AG08396 (cell line): ENCODE measurements around the gene KRTAP10-3.
A peak's percentile ranks its signal among the peaks of the same experiment; 100 is the strongest.
"Not testable (repeated sequence)": the region's sequence is repeated elsewhere in the genome, so short reads cannot be mapped to it uniquely, and the experiment has no call there.

ENCODE experiments used
- DNase-seq: peaks from one replicate; pipeline ENCODE4 v3.0.0; 2012; ENCODE audit warnings: low spot score, mixed read lengths

The KRTAP10-3 gene

DNA sequence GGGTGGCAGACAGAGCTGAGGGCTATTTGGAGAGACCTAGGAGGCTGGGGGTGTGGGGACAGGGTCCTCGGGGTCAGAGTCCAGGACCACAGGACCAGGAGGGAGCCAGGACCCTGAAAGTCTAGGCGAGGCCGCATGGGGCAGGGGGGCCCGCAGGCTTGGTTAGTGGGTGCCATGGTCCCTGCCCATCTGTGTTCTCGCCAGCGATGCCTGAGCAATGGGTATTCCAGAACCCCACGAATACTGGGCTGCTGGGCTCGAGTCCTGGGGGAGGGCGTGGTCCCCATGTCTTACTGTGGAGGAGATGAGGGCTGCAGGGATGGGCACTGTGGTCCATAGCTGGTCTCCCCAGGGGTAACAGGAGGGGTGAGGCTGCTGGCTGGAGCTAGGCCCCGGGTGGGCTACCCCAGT is 31.7 kb upstream of the KRTAP10-3 start:
- DNase-seq = no peak

DNA sequence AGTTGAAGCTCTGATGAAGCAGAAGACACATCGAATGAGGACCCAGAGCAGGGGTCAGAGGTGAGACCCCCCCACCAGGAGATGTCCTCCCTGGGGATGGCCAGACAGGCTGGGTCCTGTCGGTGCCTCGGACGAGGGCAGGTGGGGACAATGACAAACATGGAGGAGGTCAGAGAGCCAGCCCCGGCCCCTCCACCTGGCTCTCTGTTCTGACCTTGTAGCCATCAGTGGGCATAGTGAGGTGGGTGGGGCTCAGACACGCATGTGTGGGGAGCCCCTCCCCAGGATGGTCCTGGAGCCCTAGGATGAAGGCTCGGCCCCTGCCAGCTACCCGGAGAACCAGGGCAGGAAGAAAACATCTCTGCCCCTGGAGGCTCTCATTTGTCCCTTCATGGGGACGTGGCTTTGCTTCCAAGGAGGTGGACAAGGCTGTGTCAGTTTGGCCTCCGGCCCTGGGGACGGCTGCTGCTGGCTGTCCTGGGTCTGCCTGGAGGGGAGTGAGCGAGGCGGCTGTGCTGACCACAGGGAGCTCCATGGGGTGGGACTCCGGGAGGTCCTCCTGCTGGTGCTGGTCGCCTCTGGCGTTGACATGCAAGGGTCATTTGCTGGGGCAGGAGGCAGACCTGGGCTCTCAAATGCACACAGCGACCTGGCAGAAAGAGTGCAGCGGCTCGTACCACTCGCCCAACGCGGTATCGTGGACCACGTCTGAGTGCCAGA is 31.2 kb upstream of the KRTAP10-3 start:
- no peak for DNase-seq

DNA sequence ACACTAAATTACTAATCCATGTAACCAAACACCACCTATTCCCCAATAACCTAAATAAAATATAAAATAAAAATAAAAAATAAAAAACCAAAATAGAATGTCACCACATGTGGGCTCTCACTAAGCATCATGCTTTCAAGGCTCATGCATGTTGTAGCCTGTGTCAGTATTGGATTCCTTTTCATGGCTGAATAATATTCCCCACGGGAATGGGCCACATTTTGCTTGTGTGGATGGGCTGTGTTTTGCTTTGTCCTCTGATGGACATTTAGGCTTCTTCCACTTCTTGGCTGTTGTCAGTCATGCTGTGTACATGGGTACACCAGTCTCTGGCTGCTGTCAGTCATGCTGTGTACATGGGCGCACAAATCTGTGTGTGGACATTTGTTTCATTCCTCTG is 30.5 kb upstream of the KRTAP10-3 start:
- no peak for DNase-seq

DNA sequence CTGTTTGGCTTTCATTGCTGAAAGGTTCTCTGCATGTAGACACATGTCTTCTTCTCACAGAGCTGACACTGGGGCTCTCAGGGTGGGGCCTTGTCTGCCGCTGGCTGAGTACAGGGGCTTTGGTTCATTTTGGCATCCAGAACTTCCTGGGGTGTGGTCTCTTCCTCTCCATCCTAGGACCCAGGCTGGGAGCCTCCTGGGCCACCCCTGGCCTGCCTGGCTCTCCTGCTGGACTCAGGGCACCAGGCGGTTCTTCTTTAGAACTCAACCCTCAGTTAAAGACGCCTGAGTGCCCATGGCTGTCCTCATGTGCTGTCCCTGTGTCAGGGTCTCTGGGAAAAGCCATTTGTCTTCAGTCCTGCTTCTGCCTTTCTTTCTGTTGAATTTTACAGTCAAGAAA is 27.3 kb upstream of the KRTAP10-3 start:
- DNase-seq = no peak

DNA sequence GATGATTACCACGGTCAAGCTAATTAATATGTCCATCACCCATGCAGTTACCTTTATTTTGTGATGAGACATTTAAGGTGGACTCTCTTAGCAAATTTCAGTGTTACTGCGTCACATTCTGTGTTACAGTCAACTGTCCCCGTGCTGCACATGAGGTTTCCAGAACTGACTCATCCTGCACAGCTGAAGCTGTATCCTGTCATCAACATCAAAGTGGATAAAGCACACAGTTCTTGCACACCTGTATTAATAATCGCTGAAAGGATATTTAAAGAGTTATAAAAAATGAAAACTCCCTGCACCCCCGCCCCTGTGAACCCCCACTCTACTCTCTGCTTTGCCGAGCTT is 25.2 kb upstream of the KRTAP10-3 start:
- DNase-seq = no peak

DNA sequence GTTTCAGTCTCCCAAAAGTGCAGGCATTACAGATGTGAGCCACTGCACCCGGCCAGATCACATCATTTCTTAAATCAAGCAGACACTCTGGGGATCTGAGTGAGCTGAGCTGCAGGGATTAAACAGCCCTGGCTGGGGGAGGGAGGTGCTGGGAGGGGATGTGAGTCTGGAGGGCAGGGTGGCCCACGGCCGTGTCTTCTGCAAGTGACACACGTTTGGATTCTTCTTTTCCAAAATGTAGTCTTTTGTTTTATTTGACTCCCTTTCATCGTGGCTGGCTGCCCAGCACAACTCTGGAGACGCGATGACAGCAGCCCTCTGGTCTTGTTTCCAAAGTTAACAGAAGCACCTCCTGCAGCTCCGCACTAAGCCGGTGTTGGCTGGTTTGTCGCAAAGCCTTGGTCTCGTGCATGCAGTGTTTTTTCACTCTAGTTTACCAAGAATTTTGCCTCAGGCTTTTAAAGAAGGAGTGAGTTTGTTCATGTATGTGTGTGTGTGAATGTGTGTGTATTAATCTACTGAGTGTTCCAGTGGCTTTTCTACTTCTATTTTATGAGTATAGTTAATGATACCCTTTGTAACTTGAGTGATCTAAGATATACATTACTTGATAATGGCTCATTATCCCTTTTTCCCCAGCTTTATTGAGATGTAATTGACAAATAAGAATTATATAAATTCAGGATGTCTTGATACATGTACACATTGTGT is 24.6 kb upstream of the KRTAP10-3 start:
- DNase-seq = no peak

DNA sequence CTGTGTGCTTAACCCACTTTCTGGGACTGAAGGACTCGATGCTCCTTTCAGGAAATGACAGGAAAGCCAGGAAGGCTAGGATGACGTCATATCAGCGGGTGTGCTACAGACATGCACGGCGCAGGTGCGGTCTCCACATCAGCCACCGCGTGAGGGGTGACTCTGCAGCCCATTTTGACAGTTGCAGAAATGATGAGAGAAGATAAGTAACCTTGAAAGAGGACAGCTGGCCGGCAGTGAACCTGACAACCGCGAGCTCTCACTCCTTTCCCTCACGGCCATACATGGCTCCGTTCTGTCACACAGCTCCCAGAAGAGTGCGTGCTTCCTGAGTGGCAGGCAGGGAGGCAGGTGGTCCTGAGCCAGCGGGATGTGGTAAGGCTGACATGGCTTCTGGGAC is 23.5 kb upstream of the KRTAP10-3 start:
- no peak for DNase-seq

DNA sequence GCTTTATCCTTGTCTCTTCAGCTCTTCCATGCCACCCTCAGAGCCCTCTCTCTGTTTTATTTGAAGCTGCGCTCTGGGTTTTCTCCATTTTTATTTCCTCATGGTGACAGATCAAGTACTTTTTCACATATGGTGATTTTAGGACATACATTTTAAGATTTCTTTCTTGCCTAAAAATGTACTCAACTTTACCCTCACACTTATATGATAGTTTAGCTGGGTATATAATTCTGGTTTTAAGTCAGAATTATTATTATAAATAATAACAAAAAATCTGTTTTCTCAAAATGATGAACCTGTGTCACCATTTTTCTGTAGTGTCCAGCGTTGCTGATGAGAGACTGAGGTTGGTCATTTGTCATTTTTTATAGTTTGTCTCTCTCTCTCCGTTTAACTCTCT is 22.6 kb upstream of the KRTAP10-3 start:
- DNase-seq = no peak

DNA sequence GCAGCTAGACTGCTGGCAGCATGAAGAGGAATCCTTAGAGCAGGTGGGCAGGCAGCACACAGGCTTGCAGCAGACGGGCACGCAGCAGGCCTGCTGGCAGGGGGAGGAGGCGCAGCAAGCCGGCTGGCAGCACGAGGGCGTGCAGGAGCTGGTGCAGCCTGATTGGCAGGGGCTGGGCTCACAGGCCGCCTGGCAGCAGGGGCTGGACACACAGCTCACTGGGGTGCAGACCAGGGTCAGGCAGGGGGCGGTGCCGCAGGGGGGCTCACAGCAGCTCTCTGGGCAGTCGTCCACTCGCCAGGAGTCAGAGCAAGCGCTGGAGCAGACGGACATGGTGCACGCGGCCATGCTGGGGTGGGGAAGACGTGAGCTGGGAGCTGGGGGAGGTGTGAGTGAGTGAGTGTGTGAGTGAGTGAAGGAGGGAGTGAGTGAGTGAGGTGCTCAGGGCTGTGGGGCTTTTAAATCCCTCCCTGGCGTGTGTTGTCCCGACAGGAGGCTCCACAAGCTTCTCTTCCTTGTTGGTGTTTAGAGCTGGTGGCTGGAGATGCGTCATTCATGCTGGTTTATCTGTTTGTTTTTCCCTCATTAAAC is 21.7 kb upstream of the KRTAP10-3 start, which contains the start of gene KRTAP10-5:
Gene KRTAP10-5, minus strand, starts transcription at position 374 of the 591 bp plus-strand sequence. Its CDS starts 26 bp downstream, at position 348.
- DNase-seq = not testable (repeated sequence)

DNA sequence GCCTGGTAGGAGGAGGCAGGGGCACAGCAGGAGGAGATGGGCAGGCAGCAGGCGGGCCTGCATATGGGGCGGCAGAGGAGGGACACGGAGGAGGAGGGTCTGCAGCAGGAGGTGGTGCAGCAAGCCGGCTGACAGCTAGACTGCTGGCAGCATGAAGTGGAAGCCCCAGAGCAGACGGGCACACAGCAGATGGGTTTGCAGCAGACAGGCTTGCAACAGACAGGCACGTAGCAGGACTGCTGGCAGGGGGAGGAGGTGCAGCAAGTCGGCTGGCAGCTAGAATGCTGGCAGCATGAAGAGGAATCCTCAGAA is 21.2 kb upstream of the KRTAP10-3 start:
- DNase-seq = no peak

DNA sequence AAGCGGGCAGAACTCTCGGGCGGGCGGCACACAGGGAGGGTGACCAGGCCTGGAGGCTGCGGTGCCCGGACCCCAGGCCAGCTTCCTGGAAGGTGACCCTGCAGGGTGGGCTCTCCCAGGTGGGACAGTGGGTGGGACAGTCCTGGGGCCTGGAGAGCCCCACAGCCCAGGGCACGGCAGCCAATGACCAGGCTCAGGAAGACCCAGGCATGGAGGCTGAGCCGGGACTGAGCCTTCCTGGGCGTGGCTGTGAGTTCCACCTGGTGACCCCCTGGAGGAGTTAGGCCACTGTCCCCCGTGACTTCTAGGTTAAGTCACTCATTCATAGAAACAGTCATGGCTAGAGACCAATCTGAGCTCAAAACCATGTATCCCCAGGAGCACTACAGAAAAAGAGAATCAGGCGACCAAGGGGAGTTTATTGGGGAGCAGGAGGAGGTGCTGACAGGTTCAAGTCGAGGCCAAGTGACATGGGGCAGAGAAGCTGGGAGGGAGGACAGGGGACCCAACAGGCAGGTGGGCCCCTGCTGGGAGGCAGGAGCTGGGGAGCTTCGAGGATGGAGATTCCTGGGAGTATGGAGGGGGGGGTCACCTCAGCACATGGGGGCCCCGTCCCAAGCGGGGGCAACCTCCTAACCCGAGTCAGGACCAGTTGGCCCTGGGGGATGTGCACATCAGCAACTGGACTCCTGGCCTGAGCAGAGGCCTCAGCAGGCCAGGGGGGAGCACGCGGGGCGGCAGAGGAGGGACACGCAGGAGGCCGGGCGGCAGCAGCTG is 20.6 kb upstream of the KRTAP10-3 start:
- no peak for DNase-seq

DNA sequence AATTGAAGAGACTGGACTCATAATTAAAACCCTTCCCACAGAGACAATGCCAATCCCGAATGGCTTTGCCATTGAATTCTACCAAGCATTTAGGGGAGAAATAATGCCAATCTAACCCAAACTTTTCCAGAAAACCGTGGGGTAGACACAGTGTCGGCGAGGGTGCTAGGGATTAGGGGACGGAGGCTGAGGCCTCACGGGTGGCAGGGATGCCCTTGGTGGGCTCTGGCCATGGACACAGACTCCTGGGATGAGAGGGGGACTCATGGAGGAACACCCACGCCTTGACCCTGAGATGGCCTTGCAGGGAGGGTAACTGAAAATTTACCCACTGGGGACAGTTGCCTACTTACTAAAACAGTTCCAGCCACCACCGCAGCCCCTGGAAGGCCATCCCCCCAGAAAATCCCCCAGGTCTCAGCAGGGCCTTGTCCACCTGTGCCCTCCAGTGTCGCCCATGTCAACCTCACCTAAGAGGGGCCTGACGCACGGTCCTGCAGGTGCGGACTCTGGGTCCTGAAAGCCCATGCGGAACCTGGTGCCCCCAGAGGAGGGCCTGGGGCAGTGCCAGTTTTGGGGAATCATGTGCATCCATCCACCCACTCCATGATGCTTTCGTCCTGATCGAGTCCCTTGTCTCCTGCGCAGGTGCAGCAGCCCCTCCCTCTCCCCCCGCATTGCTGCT is 19.9 kb upstream of the KRTAP10-3 start:
- DNase-seq = no peak

DNA sequence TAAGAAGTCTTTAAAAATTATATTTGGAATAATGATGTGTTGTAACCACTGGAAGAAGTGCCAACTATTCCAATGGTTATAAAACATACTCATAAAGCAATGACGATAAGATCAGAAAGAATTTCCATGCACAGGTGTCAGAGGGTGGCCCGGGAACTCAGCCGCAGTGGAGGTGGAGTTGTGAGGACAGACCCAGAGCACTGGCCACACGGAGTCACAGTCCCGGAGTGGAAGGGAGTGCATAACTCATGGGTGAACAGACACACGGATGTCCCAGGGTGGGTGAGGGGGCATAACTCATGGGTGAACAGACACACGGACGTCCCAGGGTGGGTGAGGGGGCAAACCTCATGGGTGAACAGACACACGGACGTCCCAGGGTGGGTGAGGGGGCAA is 17.4 kb upstream of the KRTAP10-3 start:
- no peak for DNase-seq

DNA sequence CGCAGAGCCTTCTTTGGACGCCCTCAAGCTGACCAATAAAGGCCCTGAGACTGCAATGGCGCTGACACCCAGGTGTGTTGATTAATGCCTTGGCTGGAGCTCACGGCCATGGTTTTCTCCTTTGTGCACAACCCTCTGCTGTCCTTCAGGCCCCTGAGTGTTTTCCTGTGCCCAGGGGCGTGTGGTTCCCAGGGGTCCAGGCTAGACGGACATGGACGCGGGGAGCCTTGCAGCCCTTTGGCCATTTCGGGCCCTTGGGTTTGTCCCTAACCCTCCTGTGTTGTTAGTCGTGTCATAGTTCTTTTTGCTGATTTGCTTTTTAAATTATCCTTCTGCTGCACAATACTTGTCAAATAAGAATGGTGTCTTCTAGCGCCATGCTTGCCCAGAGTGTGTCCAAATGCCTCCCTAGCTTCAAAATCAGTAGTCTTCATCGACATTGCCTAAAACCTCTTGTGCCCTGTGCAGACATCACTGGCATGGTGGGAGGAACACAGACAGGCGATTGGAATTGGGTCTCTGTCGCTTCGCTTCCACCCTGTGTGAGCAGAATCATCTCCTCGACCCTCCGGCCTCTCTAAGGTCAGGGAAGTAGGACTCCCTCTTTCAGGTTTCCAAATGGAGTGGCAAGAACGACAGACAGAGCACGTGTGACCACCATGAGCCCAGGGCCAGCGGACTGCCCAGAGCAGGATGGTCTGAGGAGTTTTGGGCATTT is 16.9 kb upstream of the KRTAP10-3 start:
- no peak for DNase-seq

DNA sequence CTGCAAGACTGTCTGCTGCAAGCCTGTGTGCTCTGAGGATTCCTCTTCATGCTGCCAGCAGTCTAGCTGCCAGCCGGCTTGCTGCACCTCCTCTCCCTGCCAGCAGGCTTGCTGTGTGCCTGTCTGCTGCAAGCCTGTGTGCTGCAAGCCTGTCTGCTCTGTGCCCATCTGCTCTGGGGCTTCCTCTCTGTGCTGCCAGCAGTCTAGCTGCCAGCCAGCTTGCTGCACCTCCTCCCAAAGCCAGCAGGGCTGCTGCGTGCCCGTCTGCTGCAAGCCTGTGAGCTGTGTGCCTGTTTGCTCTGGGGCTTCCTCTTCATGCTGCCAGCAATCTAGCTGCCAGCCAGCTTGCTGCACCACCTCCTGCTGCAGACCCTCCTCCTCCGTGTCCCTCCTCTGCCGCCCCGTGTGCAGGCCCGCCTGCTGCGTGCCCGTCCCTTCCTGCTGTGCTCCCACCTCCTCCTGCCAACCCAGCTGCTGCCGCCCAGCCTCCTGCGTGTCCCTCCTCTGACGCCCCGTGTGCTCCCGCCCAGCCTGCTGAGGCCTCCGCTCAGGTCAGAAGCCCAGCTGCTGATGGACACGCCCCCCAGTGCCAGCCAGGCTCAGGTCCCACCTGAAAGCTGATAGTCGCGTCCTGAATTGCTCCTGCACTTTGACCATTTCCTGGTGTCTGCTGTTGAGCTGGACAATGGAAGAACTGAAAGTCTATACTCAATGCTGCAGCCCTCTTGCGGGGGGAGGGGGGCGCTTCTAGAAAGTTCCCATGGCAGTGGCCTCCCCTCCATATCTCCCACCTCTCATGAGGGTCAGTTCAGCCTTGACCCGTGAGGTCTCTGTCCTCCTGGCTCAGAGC is 16.1 kb upstream of the KRTAP10-3 start:
- DNase-seq = no peak

DNA sequence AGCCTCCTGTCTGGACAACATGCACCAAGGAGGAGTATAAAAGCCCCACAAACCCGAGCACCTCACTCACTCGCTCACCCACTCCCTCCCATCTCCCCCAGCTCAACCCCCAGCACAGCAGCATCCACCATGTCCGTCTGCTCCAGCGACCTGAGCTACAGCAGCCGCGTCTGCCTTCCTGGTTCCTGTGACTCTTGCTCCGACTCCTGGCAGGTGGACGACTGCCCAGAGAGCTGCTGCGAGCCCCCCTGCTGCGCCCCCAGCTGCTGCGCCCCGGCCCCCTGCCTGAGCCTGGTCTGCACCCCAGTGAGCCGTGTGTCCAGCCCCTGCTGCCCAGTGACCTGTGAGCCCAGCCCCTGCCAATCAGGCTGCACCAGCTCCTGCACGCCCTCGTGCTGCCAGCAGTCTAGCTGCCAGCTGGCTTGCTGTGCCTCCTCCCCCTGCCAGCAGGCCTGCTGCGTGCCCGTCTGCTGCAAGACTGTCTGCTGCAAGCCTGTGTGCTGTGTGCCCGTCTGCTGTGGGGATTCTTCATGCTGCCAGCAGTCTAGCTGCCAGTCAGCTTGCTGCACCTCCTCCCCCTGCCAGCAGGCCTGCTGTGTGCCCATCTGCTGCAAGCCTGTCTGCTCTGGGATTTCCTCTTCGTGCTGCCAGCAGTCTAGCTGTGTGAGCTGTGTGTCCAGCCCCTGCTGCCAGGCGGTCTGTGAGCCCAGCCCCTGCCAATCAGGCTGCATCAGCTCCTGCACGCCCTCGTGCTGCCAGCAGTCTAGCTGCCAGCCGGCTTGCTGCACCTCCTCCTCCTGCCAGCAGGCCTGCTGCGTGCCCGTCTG is 15.2 kb upstream of the KRTAP10-3 start, which contains the start of gene KRTAP10-4:
Gene KRTAP10-4, plus strand, starts transcription at position 100 of the 827 bp plus-strand sequence. Its CDS starts 30 bp downstream, at position 130.
- not testable (repeated sequence) for DNase-seq

DNA sequence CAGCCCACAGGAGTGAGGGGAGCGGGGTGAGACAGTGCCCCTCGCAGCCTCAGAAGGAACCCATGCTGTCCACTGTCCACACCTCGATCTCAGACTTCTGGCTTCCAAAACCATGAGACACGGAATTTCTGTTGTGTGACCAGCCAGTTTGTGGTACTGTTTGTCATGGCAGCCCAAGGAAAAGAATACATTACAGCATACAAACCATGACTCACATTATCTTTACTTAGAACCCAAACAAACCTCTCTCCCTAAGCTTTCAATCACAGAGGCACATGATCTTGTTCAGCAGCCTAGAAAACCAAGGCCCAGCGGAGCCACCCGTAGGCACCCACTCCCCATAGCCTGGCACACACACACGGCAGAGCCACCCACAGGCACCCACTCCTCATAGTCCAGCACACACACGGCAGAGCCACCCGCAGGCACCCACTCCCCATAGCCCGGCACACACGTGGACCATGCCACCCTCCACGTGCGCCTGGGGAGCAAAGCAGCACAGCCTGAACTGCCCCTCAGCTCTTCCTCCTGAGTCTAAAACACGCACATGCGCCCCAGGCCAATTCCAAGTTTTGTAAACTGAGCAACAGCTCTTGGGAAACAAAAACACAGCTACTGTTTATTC is 14.5 kb upstream of the KRTAP10-3 start:
- DNase-seq = peak; percentile 61

DNA sequence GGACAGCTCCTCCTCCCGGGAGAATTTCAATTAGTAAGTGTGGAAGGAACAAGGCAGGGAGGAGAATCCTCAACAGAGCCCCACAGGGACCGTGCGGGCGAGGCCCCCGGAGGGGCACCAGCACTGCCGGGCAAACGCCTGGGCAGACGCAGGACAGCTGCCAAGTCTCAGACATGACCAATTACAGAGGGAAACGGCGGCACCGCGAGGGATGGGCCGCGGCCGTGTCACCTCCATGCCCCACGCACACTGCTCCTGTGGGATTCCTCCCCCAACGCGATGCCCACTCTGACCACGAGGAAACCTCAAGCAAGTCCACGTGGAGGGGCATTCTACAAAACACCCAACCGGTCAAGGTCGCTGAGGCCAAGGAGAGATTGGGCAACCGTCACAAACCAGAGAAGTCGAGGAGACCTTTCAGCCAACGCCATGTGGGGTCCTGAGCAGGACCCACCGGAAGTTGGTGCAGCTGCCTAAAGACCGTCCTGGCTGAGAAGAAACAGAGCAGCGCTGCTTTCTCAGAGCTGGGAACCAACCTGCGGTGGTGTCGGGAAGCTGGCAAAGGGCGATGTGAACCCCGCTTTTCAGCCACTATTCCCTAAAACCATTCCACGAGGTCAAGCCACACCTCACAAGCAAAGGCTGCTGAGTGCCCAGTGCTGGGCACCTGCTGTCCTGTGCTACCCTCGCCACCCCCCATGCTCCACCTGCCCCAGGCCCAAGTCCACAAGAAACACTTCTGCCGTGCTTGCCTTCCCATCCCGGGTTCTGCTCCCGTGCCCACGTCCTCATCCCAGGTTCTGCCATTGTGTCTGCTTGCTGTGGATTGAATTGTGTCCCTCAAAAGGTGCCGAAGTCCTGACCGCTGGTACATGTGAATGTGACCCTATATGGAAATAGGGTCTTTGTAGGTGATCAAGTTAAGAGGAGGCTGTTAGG is 13.5 kb upstream of the KRTAP10-3 start:
- no peak for DNase-seq
